Esophagus muscularis mucosa (tissue), 4 donors: ENCODE data around the gene RRP12.

Experiments used
- CTCF ChIP-seq, 3 experiments: fragments of 200-600 bp in 2 of 3; fragments of 450-650 bp in 1 of 3; sonication (generic) in 2 of 3; IDR thresholded peaks; one replicate each; pipeline ENCODE4 v1.5.1; 2017 to 2019; ENCODE audit warnings: antibody characterized with exemption in 3 of 3, mild to moderate bottlenecking in 2 of 3, moderate library complexity in 1 of 3
- EP300 ChIP-seq: sonication (generic); formaldehyde crosslinking; IDR thresholded peaks from one replicate; pipeline ENCODE4 v1.6.1; 2017; ENCODE audit warnings: antibody characterized with exemption
- POLR2A ChIP-seq: fragments of 450-650 bp; IDR thresholded peaks from one replicate; pipeline ENCODE4 v1.6.1; 2017; ENCODE audit warnings: antibody characterized with exemption, moderate library complexity, mild to moderate bottlenecking, low read depth

GRCh38 chr10:97360705-97361536 lies 40.2 kb downstream of the RRP12 start:
- TF ChIP-seq EP300 (no peak), CTCF (IDR thresholded peaks at IDR 0.05) (no peak), POLR2A (no peak)
